ENCODE measurements around the gene PCDHB9.

PCDHB9 gene

DNA sequence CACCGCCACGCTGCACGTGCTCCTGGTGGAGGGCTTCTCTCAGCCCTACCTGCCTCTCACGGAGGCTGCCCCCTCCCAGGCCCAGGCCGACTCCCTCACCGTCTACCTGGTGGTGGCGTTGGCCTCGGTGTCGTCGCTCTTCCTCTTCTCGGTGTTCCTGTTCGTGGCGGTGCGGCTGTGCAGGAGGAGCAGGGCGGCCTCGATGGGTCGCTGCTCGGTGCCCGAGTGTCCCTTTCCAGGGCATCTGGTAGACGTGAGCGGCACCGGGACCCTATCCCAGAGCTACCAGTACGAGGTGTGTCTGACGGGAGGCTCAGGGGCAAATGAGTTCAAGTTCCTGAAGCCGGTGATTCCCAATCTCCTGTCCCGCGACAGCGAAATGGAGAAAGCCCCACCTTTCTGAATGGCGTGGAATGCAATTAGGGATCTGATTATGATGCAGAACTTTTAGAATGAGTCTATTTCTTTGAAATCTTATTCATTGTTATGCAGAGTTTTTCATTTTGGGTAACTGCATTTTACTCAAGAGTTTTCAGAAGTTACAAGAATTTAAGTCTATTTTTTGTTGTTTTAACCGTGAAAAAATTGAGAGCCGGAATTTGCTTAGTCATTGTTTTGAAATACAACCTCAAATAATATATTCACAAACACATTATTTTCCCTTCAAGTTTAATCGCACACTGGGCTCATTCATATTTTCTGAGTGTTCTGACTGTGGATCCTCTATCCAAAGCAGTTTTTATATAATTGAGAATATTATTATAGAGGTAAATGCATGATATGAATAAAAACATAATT, 49.8 kb downstream of the PCDHB9 start:
- no peak for DNase-seq (ENCODE audit: low spot score)
